ENCODE measurements around the gene FAM229B. TPM values are rescaled to one million over a fixed set of nuclear protein-coding genes. Genes with fewer than 3 reads are reported as not detected.
"Not testable (repeated sequence)": the region's sequence is repeated elsewhere in the genome, so short reads cannot be mapped to it uniquely, and the experiment has no call there.

FAM229B gene
- polyA plus RNA-seq, 12 donors, result 15.9 to 32.5 (median 20.1) TPM; not detected in 1

- no peak for DNase-seq
Measured at GRCh38 chr6:112058243-112059032, 29.0 kb upstream of the FAM229B start.

DNA sequence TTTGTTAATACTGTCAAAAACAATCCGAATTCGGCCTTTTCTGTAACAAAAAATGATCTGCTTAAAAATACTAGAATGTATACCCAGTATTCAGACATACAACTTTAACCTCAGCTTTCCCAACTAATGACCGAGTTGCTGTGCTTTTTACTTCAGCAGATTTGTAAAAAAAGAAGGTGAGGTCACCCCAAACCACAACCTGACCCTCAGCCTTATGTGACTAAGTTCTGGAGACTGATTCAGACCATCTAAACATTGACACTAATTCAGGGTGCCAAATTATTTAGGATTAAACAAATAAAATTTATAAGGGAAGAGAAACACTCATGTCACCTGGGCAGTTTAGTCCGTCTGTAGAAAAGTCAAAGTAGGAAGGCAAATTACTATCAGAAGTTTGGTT is 25.8 kb upstream of the FAM229B start:
- DNase-seq, result no peak

DNA sequence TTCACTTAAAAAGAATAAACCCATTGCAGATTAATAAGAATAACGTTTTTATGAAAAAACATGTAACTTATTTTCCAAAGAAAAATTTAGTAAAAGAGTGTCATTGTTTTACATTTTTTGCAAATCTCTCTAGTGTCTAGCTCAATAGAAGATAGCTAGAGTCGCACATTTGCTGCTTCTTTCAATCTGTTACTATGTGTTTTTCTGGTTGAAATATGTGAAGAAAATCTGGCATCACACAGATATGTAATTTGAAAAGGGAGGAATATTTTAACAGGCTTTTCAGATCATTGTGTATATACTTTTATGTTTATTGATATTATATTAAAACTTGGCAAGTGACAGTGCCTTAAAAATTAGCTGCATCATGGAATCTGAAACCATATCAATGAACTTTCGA is 24.4 kb upstream of the FAM229B start:
- DNase-seq, result no peak

DNA sequence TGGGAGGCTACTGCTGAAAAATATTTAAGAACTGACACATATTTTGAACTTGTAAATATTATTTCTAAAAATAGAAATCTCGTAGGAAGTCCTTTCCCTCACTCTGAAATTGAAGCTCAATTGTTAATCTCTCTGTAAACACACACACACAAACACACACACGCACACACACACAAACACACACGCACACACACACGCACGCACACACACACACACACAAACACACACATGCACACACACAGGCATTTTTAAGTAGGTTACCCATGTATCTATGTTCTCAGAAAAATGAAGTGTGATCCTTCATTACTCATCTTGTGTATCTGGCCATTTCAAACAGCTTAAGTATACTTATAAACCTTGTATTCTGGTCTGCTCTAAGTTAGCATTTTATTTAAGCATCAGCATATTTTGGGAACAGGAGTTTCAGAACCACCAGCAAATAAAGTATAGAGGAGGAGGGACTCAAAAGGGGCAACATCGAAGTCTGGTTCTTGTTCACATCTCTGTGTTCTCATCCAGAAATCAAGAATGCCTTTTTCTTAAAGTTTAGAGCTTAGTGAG is 21.9 kb upstream of the FAM229B start:
- no peak for DNase-seq

DNA sequence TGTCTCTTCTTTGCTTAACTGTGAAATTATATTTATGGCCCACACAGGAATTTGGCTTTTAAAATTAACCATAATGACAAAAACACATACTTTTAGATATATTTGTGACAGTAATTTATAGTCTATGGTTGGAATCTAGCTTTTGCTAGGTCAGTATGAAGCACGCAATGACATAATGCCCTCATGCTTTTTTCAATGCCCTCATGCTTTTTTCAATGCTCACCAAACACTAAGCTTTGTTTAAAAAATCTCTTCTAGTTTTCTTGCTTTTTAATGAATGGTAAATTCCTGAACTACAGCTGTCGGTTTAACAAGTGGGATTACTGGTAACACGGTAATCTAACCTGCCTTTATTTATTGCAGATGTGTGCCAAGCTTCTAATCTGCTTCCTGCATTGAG is 20.8 kb upstream of the FAM229B start:
- no peak for DNase-seq

DNA sequence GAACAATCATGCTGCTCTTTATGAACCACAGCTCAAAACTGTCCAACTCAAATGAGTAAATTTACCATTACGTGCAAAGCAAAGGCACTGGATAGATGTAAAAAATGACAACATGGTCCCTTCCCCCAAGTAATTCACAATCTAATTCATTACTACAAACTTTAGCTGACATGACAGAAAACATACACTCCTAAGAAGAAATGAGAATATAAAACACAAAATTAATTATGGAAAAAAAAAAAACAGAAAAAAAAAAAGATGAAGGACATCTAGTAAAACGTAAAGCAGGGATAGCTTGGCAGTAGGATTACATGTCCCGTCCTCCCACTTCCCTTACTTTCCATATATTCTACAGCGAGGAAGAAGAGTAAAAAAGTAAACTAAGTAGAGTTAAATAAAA is 5.8 kb upstream of the FAM229B start:
- no peak for DNase-seq

- DNase-seq, result no peak
Measured at GRCh38 chr6:112085286-112086065, 1.9 kb upstream of the FAM229B start.

GRCh38 chr6:112086744-112087135 is 651 bp upstream of the FAM229B start:
- DNase-seq, result peak; percentile 52

- DNase-seq, result no peak
Measured at GRCh38 chr6:112087916-112088315, 525 bp downstream of the FAM229B start.

- no peak for DNase-seq
Measured at GRCh38 chr6:112096901-112097300, 9.5 kb downstream of the FAM229B start.

DNA sequence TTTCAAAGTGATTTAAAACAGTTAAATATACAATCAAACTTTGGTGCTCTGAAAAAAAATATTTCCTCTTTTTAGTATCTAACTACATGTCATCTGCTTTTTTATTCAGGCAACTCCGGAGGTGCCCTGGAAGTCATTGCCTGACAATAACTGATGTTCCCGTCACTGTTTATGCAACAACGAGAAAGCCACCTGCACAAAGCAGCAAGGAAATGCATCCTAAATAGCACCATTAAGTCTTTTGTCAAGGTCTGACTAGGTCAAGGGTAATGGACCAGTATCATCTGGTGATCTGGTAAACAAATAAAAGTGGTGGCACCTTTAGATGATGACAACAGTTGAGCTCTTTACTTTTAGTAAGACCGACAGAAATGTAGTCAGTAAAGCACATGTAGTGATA is 13.2 kb downstream of the FAM229B start:
- no peak for DNase-seq

DNA sequence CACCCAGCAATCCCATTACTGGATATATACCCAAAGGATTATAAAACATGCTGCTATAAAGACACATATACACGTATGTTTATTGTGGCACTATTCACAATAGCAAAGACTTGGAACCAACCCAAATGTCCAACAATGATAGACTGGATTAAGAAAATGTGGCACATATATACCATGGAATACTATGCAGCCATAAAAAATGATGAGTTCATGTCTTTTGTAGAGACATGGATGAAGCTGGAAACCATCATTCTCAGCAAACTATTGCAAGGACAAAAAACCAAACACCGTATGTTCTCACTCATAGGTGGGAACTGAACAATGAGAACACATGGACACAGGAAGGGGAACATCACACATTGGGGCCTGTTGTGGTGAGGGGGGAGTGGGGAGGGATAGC is 18.6 kb downstream of the FAM229B start:
- not testable (repeated sequence) for DNase-seq

GRCh38 chr6:112106562-112106961 is 19.2 kb downstream of the FAM229B start:
- no peak for DNase-seq

GRCh38 chr6:112109262-112109661 is 21.9 kb downstream of the FAM229B start:
- DNase-seq, result no peak

GRCh38 chr6:112113431-112113830 is 26.0 kb downstream of the FAM229B start:
- peak; percentile 43 for DNase-seq

GRCh38 chr6:112113918-112114317 is 26.5 kb downstream of the FAM229B start:
- no peak for DNase-seq

DNA sequence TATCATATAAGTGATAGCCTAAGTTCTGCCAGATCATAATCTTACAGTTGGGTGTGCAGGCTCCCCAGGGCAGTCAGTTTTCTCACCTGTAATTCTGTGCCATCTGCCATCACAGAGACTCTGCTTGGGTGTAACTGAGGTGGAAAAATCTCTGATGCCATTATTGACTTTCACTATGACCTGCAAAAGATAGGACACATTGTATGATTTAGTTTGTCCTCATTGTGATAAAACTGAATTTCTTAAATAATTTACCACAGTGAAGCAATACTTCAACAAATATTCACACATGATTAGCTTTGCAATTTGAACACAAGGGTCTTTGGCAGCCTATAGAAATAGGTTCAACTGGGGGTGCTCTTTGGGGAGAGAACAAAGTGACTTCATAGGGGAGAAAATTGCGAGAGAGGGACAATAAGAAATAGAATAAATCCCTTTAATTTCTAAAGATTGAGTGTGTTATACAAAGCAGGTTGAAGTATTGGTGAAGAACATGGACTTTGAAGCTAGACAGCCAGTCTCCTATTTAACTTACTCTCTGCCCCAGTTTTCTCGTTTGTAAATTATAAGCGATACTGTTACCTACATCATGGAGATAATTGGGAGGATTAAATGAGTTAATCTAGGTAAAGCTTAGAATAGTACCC is 27.3 kb downstream of the FAM229B start:
- DNase-seq, result no peak

GRCh38 chr6:112116221-112116620 is 28.8 kb downstream of the FAM229B start:
- DNase-seq, result no peak

DNA sequence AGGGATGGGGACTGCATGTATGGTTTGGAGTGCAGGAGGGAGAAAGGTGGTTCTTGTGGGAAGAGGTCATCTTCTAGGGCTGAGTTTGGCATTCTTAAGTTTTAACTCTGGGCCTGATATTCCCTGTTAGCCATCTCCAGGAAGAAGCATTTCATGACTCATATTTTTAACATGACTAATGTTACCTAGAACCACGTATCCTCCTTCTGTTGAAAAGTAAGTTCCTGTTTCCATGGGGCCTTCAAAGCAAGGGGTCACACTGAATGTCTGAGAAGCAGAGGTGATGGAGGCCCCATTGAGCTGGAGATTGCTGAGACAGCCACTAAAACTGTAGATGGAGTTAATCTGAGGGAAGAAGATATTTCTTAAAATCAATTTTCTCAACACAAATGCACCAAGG is 30.2 kb downstream of the FAM229B start:
- DNase-seq, result no peak

DNA sequence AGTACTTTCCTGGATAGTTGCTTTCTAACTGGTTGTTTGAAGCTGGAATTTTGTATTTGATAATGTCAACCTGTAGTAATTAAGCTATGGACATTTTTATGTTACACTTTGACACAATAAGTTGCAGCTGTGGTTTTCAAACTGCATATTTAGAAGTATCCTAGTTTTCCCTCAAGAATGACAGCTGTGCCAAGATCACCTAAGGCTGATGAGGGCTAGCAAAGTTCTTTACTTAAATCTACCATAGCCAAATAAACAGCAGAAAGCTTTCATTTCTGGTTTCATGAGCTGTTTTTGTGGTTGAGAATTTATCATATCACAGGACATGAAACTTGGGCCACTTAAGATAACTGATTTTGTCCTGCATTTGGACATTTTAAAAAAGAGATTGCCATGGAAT is 30.6 kb downstream of the FAM229B start:
- DNase-seq, result no peak

- DNase-seq, result no peak
Measured at GRCh38 chr6:112122756-112123155, 35.4 kb downstream of the FAM229B start.

- no peak for DNase-seq
Measured at GRCh38 chr6:112123982-112124381, 36.6 kb downstream of the FAM229B start.

Measured in muscle of arm (tissue), 12 donors.